Panc1 (cell line): Measurements from ENCODE around the gene LELP1.

ENCODE experiments used
- POLR2AphosphoS5 ChIP-seq: IDR thresholded peaks from 2 replicates; pipeline ENCODE4 v1.6.1; 2012; ENCODE audit warnings: mild to moderate bottlenecking, low read depth, low read length, moderate library complexity
- SIN3A ChIP-seq: IDR thresholded peaks from 2 replicates; pipeline ENCODE4 v1.6.1; 2012; ENCODE audit warnings: low read depth, mild to moderate bottlenecking, low read length, moderate library complexity, borderline replicate concordance; ENCODE audit not compliant: insufficient read depth
- TF ChIP-seq, protein P1 (sequence below): fragments of 450-650 bp; IDR thresholded peaks from 2 replicates; pipeline ENCODE4 v1.5.1; 2017; ENCODE audit warnings: mild to moderate bottlenecking

DNA sequence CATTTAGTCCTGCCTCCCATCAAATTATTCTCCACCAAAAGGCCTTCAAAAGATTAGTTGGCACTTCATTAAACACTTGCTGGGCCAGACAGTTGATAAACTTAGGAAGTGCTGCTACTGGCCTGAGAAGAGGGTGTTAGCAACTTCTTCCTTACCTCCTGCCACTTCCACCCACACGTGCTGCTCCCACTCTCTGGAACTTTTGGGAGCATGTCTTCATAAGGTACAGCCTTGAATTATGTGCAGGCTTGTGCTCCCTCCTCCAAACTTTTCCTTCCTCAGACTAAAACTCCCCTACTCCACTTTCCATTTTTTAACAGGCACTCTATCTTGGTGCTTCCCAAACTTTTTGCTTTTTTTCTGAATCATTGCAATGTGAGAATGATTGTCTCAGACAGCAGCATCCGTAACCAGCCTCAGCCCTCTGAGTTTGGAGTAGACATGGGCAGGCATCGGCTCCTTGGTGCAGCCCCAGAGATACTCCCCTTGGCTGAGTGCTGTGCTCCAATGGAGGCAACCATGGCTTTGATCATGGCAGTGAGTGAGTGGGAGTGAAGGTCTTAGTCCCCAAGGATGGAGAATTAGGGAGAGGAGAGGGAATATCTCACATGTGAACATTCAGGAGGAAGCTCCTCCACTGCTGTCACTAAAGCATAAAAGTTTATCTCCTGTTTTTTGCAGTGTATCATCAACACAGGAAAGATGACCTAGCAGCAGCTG is 8.7 kb upstream of the LELP1 start:
- TF ChIP-seq, protein P1, sequence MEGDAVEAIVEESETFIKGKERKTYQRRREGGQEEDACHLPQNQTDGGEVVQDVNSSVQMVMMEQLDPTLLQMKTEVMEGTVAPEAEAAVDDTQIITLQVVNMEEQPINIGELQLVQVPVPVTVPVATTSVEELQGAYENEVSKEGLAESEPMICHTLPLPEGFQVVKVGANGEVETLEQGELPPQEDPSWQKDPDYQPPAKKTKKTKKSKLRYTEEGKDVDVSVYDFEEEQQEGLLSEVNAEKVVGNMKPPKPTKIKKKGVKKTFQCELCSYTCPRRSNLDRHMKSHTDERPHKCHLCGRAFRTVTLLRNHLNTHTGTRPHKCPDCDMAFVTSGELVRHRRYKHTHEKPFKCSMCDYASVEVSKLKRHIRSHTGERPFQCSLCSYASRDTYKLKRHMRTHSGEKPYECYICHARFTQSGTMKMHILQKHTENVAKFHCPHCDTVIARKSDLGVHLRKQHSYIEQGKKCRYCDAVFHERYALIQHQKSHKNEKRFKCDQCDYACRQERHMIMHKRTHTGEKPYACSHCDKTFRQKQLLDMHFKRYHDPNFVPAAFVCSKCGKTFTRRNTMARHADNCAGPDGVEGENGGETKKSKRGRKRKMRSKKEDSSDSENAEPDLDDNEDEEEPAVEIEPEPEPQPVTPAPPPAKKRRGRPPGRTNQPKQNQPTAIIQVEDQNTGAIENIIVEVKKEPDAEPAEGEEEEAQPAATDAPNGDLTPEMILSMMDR: no peak
- no peak for TF ChIP-seq SIN3A
- no peak for TF ChIP-seq POLR2AphosphoS5
